NCI-H2171 treated with DMSO at 0.1 percent for 48 hours (cell line): ENCODE results near the gene PSMG4.

Source experiments
- DNase-seq: peaks from one replicate; lab custom pipeline; 2025; lab: John Stamatoyannopoulos, UW

PSMG4 gene

DNA sequence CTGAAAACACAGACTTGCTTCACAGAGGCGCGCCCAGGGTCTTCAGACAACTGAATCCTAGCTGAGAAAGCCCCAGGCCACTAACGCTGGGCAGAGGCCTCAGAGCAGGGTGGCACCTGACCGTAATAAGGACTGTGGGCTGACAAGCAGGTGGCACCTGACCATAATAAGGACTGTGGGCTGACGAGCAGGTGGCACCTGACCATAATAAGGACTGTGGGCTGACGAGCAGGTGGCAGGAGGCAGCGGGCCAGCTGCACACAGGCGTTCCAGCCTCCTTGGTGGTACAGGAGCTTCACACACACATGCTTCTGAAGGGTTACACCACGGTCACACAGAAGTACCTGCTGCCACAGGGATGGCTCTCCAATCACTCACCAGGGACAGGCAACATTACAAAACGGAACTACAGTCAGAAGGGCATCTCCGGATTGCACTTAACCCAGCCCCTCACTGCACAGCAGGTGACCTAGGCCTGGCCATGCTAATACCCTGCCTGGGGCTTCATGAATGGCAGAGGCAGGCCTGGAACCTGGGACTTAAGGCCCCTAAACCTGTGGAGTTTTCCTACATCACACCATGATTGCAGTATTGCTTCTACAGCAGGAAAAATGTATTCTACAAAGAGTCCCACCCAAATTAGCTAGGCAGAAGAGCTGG lies 50.8 kb downstream of the PSMG4 start:
- DNase-seq: peak; percentile 88

DNA sequence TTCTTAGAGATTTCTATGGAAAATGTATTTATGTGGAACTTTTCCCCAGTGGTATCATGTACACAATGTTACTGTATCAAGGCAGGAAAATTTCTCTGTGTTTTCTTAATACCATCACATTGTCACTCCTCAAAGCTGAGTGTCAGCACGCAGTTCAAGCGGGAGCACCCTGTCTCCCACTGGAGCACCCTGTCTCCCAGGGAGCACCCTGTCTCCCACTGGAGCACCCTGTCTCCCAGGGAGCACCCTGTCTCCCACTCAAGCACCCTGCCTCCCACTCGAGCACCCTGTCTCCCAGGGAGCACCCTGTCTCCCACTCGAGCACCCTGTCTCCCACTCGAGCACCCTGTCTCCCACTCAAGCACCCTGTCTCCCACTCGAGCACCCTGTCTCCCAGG lies 51.3 kb downstream of the PSMG4 start:
- no peak for DNase-seq

DNA sequence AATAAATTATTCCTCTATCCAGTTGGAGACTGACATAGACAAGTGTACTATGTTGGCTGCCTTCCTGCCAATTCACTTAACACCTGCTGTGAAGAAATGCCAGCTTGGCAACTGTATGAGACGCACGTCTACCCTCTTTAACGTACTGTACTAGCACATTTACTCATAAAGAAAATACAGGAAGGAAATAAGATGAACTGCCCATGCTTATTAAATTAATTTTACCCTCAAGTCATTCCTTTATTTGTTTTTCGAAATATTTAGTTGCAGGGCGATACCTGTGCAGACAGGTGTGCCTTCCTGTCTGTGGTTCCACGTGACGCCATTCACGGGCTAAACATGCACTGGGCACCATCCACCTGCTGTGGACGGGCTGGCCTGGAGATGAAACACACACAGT lies 52.0 kb downstream of the PSMG4 start:
- DNase-seq: peak; percentile 33

DNA sequence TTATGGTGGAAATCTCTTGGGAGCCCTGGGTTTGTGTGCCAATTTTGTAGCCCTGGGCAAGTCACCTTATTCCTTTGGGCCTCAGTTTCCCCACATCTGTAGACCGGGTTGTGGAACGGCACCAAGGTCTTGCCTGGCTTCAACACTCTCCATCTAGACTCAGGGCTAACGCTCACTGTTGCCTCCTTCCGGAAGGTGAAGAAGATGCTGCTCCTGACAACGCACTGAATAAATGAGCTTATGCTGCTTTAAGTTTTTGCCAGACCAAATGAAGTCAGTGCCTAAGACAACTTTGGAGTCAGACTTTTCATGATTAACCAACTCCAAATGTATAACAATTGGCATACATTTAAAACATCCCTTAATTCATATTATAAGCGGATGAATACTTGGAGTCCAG lies 53.1 kb downstream of the PSMG4 start:
- DNase-seq: no peak

DNA sequence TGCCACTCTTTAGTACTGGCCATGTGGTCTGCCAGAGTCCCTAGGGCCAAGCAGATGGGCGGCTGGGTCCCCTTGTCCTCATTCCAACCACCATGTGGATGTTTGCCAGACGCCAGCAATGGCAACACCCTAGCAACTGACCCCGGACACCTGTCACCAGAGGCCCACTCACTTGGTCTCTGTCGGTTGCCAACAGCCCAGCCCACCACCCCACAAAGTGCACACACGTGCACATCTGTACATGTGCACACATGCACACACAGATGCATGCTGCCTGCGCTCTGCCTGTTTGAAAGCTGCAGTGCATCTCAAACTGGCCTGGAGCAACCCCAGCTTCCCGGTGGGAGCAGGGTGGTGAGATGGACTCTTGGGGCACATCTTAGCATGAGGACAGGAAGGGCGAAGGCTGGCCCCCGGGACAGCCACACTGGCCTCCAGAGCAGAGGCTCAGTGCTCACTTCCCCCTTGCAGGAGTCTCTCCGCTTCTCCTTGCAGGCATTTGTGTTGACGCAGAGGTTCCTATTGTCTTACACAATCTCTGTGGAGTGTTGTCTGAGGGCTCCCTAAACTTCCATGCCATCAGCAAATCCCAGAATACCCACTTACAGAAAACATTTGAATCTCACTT lies 54.0 kb downstream of the PSMG4 start:
- no peak for DNase-seq

GRCh38 chr6:3314176-3314575 lies 55.4 kb downstream of the PSMG4 start:
- DNase-seq: no peak

DNA sequence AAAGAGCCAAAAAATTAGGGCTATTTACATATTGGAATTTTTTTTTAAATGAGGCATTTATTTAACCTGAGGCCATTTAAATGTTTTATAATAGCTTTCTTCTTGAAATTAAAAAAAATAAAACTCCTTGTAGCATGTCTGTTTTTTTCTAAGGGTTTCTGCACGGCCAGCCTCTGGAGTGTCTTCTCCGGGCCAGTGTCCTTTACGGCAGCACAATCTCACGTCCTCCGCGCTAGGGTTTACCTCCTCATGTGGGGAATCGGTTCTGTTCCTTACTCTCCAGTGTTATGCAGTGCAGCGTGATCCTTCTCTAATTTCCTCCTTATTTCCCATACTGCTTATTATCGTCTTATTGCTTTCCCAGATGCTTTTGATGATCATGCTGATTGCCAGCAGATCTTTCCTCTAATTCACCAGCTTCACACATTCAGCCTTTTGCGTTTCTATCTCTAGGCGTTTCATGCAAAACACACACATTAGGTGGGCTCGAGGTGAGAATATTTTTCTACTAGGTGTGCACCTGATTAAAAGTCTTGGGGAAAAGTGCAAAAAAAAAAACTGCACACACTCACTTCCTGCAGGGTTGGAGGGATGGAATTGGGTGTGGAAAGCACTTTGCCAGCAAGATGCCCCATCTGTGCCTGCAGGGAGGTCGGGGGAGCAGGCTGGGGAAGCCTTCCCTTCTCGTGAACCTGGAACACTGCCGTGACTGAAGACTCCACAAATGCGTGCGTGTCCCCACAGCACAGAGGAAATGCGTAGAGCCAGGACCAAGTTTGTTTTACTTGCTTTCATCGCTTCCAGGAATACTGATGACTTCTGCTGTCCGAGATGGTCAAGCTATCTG lies 56.1 kb downstream of the PSMG4 start:
- no peak for DNase-seq

DNA sequence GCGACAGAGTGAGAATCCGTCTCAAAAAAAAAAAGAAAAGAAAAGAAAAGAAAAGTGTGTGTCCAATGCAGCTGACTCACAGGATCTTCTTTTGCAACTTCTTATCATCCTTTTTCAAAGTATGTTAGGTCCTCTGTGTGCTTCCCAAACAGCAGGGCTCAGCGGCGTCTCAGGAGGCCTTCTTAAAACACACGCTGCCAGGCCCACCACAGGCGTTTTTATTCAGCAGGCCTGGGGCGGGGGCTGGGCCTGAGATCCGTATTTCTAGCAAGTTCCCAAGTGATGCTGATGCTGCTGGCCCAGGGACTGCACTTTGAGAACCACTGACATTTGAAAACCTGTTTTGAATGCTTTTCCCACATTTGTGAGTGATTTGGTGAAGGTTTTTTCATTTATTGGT lies 57.1 kb downstream of the PSMG4 start:
- DNase-seq: no peak

GRCh38 chr6:3316331-3316730 lies 57.6 kb downstream of the PSMG4 start:
- DNase-seq: no peak

GRCh38 chr6:3316818-3317217 lies 58.1 kb downstream of the PSMG4 start:
- DNase-seq: no peak
